GM18520 (cell line): Measurements from ENCODE around the gene GDPD4.

ENCODE experiments used
- ATAC-seq: cut with Tn5 transposase; IDR thresholded peaks from one replicate; pipeline ENCODE4 v1.9.1; 2021; ENCODE audit not compliant: unreplicated experiment

The GDPD4 gene

GRCh38 chr11:77299528-77299993 lies 1.9 kb downstream of the GDPD4 start:
- no peak for ATAC-seq

GRCh38 chr11:77294040-77294439 lies 7.4 kb downstream of the GDPD4 start:
- no peak for ATAC-seq

GRCh38 chr11:77289737-77290136 lies 11.7 kb downstream of the GDPD4 start:
- no peak for ATAC-seq

- ATAC-seq, result no peak
Observed at GRCh38 chr11:77287615-77288273, 13.7 kb downstream of the GDPD4 start.

GRCh38 chr11:77287136-77287535 lies 14.3 kb downstream of the GDPD4 start:
- no peak for ATAC-seq

- no peak for ATAC-seq
Observed at GRCh38 chr11:77284476-77285468, 16.7 kb downstream of the GDPD4 start.

- ATAC-seq, result no peak
Observed at GRCh38 chr11:77283101-77283500, 18.4 kb downstream of the GDPD4 start.

- no peak for ATAC-seq
Observed at GRCh38 chr11:77278595-77279506, 22.6 kb downstream of the GDPD4 start.

GRCh38 chr11:77276271-77276670 lies 25.2 kb downstream of the GDPD4 start:
- no peak for ATAC-seq

GRCh38 chr11:77270921-77271320 lies 30.6 kb downstream of the GDPD4 start:
- ATAC-seq, result no peak

GRCh38 chr11:77269484-77270123 lies 31.9 kb downstream of the GDPD4 start:
- ATAC-seq, result no peak

GRCh38 chr11:77267962-77268361 lies 33.5 kb downstream of the GDPD4 start:
- no peak for ATAC-seq

- ATAC-seq, result no peak
Observed at GRCh38 chr11:77266766-77267165, 34.7 kb downstream of the GDPD4 start.

- no peak for ATAC-seq
Observed at GRCh38 chr11:77262803-77263202, 38.7 kb downstream of the GDPD4 start.

GRCh38 chr11:77259641-77260040 lies 41.8 kb downstream of the GDPD4 start:
- no peak for ATAC-seq

- no peak for ATAC-seq
Observed at GRCh38 chr11:77253690-77254089, 47.8 kb downstream of the GDPD4 start.

- no peak for ATAC-seq
Observed at GRCh38 chr11:77252555-77253270, 48.8 kb downstream of the GDPD4 start.

GRCh38 chr11:77250881-77251640 lies 50.4 kb downstream of the GDPD4 start:
- ATAC-seq, result no peak

GRCh38 chr11:77249427-77249826 lies 52.1 kb downstream of the GDPD4 start:
- no peak for ATAC-seq
